ENCODE measurements around the gene STAC. TPM values are rescaled to one million over a fixed set of nuclear protein-coding genes. Genes with fewer than 3 reads are reported as not detected.

Gene STAC
- total RNA-seq, 1 donor from 2014 or later = 0.30 TPM

GRCh38 chr3:36519682-36520081, 139.4 kb downstream of the STAC start:
- Histone ChIP-seq H3K4me1 (no peaks in the 10 kb centered on the region), H3K9me3 (replicated peaks) (no peaks in the 10 kb centered on the region), H3K4me3 (no peak overlapping the region), H3K36me3 (no peaks in the 10 kb centered on the region), H3K27me3 (ENCODE audit: low read depth) (no peaks in the 10 kb centered on the region), H3K27ac (replicated peaks) (no peak overlapping the region)
- no peak for TF ChIP-seq CTCF (IDR thresholded peaks at IDR 0.05; ENCODE audit: borderline replicate concordance)
- DNase-seq = no peak
- intact Hi-C loops (cut with micrococcal nuclease) = no loop called here

- H3K36me3 ChIP-seq = no peaks in the 10 kb centered on the region
- no peak for DNase-seq
- H3K27ac ChIP-seq (replicated peaks) = no peak overlapping the region
- no peak overlapping the region for H3K4me3 ChIP-seq
- no peak for TF ChIP-seq CTCF (IDR thresholded peaks at IDR 0.05; ENCODE audit: borderline replicate concordance)
- no peaks in the 10 kb centered on the region for H3K4me1 ChIP-seq
- H3K27me3 ChIP-seq (ENCODE audit: low read depth) = no peaks in the 10 kb centered on the region
- intact Hi-C loops (cut with micrococcal nuclease) = no loop called here
- H3K9me3 ChIP-seq (replicated peaks) = no peaks in the 10 kb centered on the region
Measured at GRCh38 chr3:36520241-36521006, 140.1 kb downstream of the STAC start.

GRCh38 chr3:36521007-36521379, 140.7 kb downstream of the STAC start:
- intact Hi-C loops (cut with micrococcal nuclease) = no loop called here
- TF ChIP-seq CTCF (IDR thresholded peaks at IDR 0.05; ENCODE audit: borderline replicate concordance) = no peak

GRCh38 chr3:36524560-36524959, 144.3 kb downstream of the STAC start:
- DNase-seq = no peak
- no peaks in the 10 kb centered on the region for H3K27me3 ChIP-seq (ENCODE audit: low read depth)
- no peak for TF ChIP-seq CTCF (IDR thresholded peaks at IDR 0.05; ENCODE audit: borderline replicate concordance)
- no peaks in the 10 kb centered on the region for H3K9me3 ChIP-seq (replicated peaks)
- no peak overlapping the region for H3K4me3 ChIP-seq
- intact Hi-C loops (cut with micrococcal nuclease) = no loop called here
- no peak overlapping the region for H3K27ac ChIP-seq (replicated peaks)
- H3K4me1 ChIP-seq = no peaks in the 10 kb centered on the region
- H3K36me3 ChIP-seq = no peaks in the 10 kb centered on the region

More at GRCh38 chr3:36521007-36521379, 140.7 kb downstream of the STAC start:
- Histone ChIP-seq H3K36me3 (no peaks in the 10 kb centered on the region), H3K9me3 (replicated peaks) (no peaks in the 10 kb centered on the region), H3K4me1 (no peaks in the 10 kb centered on the region), H3K4me3 (no peak overlapping the region), H3K27me3 (ENCODE audit: low read depth) (no peaks in the 10 kb centered on the region), H3K27ac (replicated peaks) (no peak overlapping the region)
- DNase-seq = no peak

GRCh38 chr3:36525115-36525801, 145.0 kb downstream of the STAC start:
- Histone ChIP-seq H3K9me3 (replicated peaks) (no peaks in the 10 kb centered on the region), H3K27ac (replicated peaks) (no peak overlapping the region), H3K27me3 (ENCODE audit: low read depth) (no peaks in the 10 kb centered on the region), H3K4me1 (no peaks in the 10 kb centered on the region), H3K36me3 (no peaks in the 10 kb centered on the region), H3K4me3 (no peak overlapping the region)
- no peak for TF ChIP-seq CTCF (IDR thresholded peaks at IDR 0.05; ENCODE audit: borderline replicate concordance)
- no peak for DNase-seq
- intact Hi-C loops (cut with micrococcal nuclease) = no loop called here
